IPS-NIHi7 (cell line): Measurements from ENCODE around the gene KRT37.
"Not testable (repeated sequence)": the region's sequence is repeated elsewhere in the genome, so short reads cannot be mapped to it uniquely, and the experiment has no call there.

Experiments
- DNase-seq: peaks from one replicate; pipeline ENCODE4 v3.0.0; 2012; ENCODE audit warnings: mixed read lengths; ENCODE audit errors: extremely low spot score

KRT37 gene

DNA sequence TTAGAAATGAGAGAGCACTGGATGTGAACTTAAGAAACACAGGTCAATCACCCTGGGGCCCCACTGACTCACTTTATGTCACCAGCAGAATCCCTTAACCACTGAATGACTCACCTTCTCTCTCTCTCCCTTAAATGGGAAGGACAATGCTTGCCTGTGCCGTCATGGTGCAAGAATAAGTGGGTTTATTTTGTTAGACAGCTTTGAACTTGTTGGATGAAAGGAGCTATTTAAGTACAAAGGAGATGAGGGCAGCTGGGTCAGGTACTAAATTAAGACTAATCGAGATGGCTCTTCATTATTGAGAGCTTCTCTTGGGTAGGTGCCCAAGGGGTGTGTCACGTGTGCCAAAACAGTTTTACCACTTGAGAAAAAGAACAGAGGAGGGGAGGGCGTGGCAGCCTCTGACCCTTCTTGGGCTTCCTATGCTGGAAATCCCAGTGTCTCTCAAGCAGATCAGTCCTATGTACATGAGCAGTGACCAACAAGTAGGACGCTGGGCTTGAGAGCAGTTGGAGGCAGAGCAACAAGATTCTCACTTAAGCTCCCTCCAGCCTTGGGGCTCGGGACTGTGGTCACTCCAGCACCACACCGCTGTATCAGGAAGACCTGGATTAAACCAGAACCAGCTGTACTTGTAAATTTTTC is 20.2 kb downstream of the KRT37 start:
- DNase-seq: no peak

DNA sequence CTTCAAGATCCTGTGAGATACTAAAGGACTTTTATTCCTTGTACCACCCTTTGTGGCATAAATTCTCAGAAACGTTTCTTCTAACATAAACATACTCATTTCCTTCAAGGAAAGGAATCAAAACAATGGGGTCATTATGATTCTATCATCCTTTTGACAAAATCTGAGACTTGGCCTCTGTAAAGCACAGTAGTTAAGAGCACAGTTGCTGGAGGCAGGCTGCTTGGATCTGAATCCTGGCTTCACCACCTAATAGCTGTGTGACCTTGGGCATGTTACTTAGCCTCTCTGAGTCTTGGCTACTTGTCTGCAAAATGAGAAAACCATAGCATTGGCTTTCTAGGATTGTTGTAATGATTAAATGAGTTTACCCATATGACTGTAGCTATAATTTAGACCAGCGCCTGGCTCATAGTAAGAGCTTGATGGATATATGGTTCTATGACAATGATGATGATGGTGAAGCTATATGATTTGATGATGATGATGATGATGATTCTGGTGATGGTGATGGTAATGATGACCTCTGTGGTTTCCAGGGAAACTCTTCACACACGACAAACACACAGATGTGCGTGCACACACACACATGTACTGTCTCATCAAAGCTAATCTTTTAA is 20.9 kb downstream of the KRT37 start:
- no peak for DNase-seq

DNA sequence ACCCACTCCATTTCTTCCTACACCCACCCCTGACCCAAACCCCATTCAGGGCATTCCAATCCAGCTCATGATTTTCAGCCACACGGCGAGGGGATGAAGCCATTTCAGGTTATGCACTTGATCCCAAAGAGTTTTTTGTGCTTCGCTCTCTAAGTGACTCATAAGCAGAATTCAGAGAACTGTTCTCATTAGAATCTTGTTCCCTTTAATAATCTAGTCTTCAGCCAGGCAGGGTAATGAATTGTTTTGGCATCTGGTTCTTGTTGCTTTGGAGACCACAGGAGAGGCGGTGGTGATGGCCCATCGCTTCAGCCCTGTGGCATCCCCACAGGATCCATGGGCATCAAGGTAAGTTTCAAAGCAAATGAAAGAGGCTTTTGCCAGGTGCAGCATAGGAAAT is 22.2 kb downstream of the KRT37 start:
- no peak for DNase-seq

DNA sequence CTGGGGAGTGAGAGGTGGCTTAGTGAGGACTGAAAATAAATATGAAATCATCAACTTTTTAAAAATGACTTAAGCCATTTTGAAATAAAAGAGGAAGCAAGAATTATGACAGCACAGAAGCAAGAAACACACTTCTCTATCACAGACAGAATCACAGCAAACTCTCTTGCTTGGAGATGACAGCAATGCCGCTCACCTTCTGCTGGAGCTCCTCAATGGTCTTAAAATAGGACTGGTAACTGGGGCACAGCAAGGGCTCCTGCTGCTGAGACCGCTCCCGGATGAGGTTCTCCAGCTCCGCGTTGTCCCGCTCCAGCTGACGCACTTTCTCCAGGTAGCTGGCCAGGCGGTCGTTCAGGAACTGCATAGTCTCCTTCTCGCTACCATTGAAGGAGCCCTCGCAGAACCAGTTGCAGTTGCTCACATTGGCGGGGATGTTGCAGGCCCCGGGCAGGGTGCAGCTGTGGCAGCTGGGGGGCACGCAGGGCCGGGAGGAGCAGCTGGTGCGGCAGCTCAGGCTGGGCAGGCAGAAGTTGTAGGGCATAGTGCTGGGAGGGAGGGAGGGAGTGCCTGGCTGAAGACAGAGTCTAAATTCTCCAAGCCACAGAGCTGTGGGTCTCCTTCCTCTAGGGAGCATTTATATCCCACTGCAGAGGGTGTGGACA is 27.3 kb downstream of the KRT37 start, which contains the start of gene KRT31:
KRT31 (minus strand) TSS at position 613 of the 665 bp plus-strand sequence; CDS start at position 544, 69 bp downstream.
- DNase-seq: no peak

DNA sequence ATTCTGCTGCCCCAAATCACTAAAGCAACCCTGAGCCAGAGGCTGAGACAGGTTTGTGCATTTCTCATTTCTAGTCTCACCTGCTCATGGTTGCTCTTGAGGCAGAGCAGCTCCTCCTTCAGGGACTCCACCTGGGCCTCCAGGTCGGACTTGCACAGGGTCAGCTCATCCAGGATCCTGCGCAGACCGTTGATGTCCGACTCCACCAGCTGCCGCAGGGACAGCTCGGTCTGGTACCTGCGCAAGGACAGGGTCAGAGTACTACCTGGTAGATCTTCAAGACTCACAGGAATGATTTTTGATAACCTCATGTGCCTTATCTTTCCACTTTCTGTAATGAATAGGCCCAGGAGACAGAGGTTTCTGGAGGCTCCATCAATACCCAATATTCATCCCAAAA is 28.0 kb downstream of the KRT37 start:
- DNase-seq: no peak

DNA sequence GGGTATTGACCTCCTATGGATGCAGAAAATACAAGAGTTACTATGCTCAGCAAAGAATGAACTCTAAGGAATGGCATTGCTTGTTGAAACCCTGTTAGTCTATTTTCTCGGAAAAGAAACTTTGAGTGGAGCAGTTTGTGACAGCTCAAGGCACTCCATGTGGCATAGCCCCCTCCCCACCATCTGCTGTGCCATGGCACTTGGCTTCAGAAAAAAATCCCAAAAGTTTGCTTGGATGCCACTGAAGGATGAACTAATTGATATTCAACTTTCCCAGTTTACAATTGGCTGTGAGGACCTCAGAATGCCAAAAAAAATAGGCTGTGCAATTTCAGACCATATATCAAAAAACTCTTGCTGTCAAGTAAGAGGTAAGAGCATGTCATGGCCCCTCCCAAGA is 28.8 kb downstream of the KRT37 start:
- no peak for DNase-seq

DNA sequence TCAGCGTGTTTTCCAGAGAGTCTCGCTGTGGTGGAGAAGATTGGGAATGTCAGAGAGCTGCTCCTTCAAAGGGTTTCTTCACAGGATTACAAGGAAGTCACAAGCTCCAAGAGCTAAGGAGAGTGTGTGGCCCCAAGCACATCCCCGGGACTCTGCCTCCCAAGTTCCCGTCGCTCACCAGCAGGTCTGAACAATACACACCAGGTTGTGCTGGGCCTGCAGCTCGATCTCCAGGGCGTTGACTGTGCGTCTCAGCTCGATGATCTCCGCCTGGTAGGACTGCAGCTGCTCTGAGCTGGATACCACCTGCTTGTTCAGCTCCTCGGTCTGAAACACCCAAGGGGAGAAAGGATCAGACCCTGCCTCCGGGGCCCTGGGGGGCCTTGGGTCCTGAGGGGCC is 29.3 kb downstream of the KRT37 start:
- not testable (repeated sequence) for DNase-seq

DNA sequence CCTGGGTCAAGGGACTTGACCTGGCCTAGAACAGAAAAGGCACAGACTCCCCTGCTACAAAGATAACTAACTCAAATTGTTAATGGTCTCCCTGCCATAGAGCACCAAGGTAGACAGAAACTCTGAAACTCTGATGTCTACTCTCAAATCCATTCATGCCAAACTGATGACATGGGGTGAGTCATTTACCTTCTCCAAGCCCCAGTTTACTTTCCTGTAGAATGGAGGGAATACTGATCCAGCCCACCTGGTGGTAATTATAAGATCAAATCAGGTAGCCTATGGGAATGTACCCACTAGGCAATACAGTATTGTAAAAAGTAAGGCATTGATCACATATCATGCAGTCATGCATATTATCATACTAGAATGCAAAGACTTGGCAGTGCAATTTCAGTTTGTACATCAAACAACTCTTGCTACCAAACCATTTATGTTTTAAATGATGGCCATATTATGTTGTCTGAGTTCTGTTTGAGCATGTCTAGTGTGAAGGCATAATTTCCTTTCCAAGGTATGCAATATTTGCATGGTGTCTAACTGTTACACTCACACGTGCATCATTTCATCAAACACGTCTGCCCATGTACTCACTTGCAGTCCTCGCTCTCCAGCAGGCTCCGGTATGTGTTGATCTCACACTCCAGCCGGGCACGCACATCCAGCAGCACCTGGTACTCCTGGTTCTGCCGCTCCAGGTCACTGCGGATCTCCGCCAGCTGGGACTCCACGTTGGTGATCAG is 30.0 kb downstream of the KRT37 start:
- DNase-seq: no peak

DNA sequence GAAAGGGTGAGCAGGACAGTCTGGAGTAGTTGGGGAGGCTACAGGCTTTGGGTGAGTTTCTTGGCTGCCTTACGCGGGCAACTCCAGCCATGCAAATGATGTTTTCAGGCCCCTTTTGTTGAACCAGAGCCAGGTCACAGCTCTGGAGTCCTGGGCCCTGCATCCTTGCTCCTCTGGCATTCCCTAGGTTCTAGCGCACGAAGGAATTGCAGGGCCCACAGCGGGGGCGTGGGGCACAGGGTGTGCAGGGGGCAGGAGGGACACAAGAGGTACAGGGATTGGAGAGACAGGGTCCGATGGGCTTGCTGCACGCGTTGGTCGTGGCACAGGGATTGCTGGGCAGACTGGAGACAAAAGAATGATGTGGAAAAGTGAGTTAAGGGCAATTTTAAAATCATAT is 30.6 kb downstream of the KRT37 start:
- DNase-seq: no peak

DNA sequence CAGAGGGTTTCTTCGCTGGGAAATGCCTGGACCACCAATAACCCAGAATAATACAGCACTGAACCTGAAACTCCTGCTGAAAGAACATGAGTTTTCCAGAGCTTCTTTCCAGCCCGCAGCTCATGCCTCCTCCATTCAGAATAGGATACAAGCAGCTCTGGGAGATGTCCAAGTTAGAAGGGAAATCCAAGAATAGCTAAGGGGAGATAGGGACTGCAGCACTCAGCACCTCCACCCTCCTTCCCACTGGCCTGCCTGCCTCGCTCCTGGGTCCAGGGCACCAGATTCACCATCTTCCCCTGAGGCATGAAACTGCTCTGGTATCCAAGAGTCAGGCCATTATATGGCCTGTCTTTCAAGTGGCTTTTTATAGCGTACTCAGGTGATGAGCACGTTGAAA is 31.1 kb downstream of the KRT37 start:
- no peak for DNase-seq

DNA sequence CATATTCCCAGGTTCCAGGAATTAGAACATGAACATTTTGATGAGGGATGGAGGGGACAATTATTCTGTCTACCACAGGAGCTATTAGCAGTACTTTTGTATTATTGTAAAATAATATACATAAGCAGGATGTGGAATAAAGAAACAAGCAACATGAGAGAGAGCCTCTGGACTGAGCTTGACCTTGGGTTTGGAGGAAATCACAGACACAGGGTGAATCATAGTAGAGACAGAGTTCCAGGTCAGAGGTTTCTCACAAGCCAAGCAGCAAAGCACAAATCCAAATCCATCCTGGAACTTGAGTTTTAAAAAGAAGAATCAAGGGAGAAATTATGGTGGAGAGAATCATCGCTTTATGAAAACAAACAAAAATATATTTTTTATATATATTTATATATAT is 32.1 kb downstream of the KRT37 start:
- DNase-seq: no peak

DNA sequence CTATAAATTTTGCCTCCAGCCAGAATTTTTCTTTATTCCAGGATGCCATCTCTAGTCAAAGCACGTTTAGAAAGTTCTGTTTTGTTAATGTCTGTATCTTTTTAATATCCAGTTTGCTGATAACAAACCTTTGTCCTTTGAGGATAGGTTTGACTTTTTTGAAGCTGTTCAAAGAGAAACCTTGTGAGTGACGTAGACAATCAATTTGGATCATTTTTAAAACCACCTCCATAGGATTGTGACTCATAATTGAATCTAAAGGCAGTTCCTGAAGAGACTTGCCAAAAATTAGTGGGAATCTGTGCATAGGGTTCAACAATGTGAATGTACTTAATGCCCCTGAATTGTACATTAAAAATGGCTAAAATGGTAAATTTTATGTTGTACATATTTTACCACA is 32.9 kb downstream of the KRT37 start:
- no peak for DNase-seq

DNA sequence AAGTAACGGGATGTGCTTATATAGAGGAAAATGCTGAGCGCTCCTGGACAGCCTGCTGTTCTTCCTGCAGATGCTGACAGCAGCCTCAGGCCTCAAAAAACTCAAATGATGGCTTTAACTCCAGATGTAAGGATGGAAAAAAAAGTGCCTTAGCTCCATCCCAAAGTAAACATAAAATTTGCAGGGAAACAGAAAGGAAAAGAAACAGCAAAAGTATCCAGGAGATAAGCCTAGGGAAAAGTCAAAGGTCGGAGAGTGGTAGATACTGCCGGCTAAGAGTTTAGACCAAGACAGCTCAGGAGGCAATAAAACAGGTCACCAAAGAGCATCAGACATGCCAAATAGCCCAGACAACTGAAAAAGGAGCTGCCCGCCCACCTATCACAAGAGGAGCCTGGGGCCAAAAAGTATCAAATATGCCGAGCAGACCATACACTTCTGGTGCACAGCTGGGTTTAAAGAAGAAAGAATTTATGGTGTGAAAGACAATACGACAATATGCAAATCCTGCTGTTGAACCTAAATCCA is 33.9 kb downstream of the KRT37 start:
- DNase-seq: no peak

DNA sequence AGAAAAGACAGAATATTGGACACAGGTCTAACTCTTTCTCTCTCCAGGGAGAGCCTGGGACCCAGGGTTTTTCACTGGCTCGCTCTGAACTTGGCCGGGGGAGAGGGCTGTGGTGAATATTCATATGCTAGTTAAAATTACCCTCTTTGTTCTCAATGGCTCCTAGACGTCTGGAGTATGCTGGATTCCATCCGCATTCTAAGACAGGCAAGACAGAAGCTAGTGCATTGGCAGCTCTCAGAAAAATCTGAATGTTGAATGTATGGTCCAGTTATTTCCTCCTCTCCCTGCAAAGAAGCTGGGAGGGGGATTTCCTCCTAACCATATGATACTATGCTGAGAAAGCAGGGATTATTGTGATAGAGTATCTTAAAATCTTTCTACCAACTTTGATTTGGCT is 36.7 kb downstream of the KRT37 start:
- DNase-seq: no peak

DNA sequence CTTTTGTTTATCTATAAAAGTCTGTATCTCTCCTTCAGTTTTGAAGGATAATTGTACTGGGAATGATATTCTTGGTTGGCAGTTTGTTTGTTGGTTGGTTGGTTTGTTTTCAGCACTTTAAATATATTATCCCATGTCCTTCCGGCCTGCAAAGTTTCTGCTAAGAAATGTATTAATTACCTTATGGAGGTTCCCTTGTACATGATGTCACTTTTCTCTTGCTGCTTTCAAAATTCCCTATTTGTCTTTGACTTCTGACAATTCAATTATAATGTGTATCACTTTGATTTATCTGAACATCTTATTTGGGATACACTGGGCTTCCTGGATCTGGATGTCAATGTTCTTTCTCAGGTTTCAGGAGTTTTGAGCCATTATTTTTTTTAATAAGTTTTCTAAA is 38.2 kb downstream of the KRT37 start:
- DNase-seq: no peak

DNA sequence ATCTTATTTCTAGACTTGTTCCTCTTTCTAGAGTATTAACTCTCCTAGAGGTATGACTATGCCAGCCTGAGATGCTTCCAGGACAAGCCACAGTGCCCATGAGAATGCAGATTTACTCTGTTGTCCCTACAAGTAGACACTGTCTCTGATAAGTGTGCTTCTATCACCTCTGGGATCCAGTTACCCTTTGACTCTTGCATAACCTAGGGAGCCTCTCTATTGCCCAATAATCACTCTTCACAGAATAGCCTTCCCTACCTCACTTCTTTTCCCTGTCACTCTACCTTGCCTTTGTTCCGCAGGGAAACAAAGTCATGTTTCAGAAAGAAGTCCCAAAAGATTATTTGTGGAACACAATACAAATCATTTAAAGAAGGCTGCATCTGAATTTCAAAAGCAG is 40.7 kb downstream of the KRT37 start:
- DNase-seq: no peak

DNA sequence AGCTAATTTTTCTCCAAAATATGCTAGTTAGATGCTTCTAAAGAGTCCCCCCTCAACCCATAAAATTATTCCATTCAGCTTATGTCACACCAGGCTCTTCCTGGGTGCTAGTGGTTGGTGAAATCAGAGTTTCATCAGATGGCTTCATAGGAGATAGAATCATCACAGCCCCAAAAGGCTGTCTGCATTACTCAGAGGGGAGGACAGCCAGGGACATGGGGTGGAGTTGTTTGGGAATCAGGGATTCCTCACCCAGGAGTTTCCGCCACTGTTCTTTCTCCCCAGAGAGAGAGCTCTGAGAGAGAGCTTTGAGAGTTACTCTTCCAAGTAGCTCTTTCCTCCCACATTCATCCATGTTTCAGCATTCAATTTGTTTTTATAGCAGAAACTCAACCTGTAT is 42.0 kb downstream of the KRT37 start:
- no peak for DNase-seq

DNA sequence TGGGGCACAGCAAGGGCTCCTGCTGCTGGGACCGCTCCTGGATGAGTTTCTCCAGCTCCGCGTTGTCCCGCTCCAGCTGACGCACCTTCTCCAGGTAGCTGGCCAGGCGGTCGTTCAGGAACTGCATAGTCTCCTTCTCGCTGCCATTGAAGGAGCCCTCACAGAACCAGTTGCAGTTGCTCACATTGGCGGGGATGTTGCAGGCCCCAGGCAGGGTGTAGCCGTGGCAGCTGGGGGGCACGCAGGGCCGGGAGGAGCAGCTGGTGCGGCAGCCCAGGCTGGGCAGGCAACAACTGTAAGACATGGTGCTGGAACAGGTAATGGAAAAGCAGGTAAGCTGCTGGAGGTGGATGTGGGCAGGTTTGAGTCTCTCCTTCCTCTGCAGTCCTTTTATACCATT is 42.4 kb downstream of the KRT37 start, which contains the start of gene KRT34:
KRT34 (minus strand) TSS at position 364 of the 400 bp plus-strand sequence; CDS start at position 304, 60 bp downstream.
- not testable (repeated sequence) for DNase-seq

DNA sequence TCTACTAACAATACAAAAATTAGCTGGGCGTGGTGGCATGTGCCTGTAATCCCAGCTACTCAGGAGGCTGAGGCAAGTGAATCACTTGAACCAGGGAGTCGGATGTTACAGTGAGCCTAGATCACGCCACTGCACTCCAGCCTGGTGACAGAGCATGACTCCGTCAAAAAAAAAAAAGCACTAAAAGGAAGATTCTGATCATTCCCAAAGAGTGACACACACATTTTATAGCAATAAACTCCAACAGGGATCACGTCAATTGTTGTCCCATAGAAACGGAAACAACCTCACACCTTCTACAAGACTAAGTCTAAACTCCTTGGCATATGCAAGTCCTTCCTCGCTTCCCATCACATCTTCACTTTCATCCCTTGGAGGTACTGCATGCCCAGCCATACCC is 44.3 kb downstream of the KRT37 start:
- not testable (repeated sequence) for DNase-seq

DNA sequence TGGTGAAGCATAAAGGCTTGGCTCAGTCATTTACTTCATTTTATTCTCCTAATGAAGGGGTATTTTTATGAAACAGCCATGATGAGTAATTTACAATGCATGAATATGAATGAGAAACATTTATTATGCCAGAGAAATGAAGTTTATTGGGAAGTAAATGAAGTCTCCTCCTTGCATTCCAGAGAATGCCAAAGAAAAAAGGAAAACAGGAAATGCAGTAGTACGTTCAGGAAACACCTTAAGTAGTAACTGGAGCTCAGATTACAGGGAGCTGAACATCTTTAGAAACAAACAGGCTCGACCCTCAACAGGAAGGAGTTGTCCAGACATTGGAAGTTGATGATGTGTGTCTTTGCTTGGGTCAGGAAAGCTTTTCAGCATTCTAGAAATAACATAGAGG is 46.8 kb downstream of the KRT37 start:
- DNase-seq: no peak
